K562 (cell line): ENCODE data around the gene DNAL4. TPM values are rescaled to one million over a fixed set of nuclear protein-coding genes. Genes with fewer than 3 reads are reported as not detected.

ENCODE experiments used
- ATAC-seq: fragments of 200-7000 bp; cut with Tn5 transposase; 3 replicates; pipeline ENCODE4 v1.9.1; 2020; ENCODE audit warnings: moderate library complexity
- BruUV-seq: library from RNA; stranded (reverse); fragments of 400-500 nt; replicated peaks from 2 replicates; lab custom pipeline; 2021; lab: Mats Ljungman, UMichigan
- CTCF ChIA-PET: fragments of 300-600 bp; formaldehyde crosslinking; extraction: SDS; loops from one replicate; lab custom pipeline; 2021; ENCODE audit warnings: low intra/inter-chr PET ratio; lab: Yijun Ruan, JAX
- POLR2A ChIA-PET: fragments of 300-600, 350-650 bp; sonication (Branson Sonifier 250); formaldehyde crosslinking; extraction: SDS; loops from one replicate; lab custom pipeline; 2021; ENCODE audit warnings: antibody characterized with exemption, inconsistent platforms; lab: Yijun Ruan, JAX
- DNase-seq, 4 experiments: peaks; one replicate each; pipeline versions ENCODE4 v3.0.0 to v3.0.0-alpha.2; 2011 to 2018; ENCODE audit warnings: low spot score in 3 of 4, mixed read lengths in 3 of 4; ENCODE audit errors: extremely low read depth in 1 of 4
- FAIRE-seq: peaks from 2 replicates; lab custom pipeline; 2011; peaks lifted over from hg19 to GRCh38; lab: Jason Lieb, UNC
- H2AFZ ChIP-seq: 2 replicates; pipeline ENCODE4 v1.6.0; 2011; ENCODE audit warnings: low read depth, low read length, control low read depth, inconsistent platforms
- H3K27ac ChIP-seq: fragments of 200-600 bp; 3 replicates; pipeline ENCODE4 v1.8.0; 2011; ENCODE audit warnings: low read depth, mild to moderate bottlenecking, control low read depth, inconsistent platforms, low read length, moderate library complexity, mixed read lengths; ENCODE audit errors: extremely low read depth
- H3K27me3 ChIP-seq, 2 experiments: fragments of 300-600 bp in 1 of 2; 2 replicates in 1 of 2; 3 replicates in 1 of 2; pipeline versions ENCODE4 v1.6.0 to v1.8.0; 2011; ENCODE audit warnings: inconsistent platforms in 2 of 2, low read length in 2 of 2, mild to moderate bottlenecking in 1 of 2, mixed read lengths in 1 of 2, moderate library complexity in 1 of 2; ENCODE audit not compliant: control insufficient read depth in 2 of 2, insufficient read depth in 2 of 2
- H3K36me3 ChIP-seq: fragments of 300-600 bp; 3 replicates; pipeline ENCODE4 v1.8.0; 2011; ENCODE audit warnings: mild to moderate bottlenecking, low read length, inconsistent platforms; ENCODE audit not compliant: control insufficient read depth, insufficient read depth
- H3K4me1 ChIP-seq, 2 experiments: fragments of 200-600 bp in 1 of 2; replicated peaks in 1 of 2; 2 replicates in 1 of 2; 3 replicates in 1 of 2; pipeline versions ENCODE4 v1.5.1 to v1.8.0; 2011; ENCODE audit warnings: inconsistent platforms in 2 of 2, low read length in 2 of 2, mild to moderate bottlenecking in 1 of 2, mixed read lengths in 1 of 2, moderate library complexity in 1 of 2; ENCODE audit not compliant: control insufficient read depth in 2 of 2, insufficient read depth in 2 of 2
- H3K4me2 ChIP-seq: 2 replicates; pipeline ENCODE4 v1.6.1; 2011; ENCODE audit warnings: low read length, control low read depth, inconsistent platforms, mixed read lengths; ENCODE audit not compliant: insufficient read depth
- H3K4me3 ChIP-seq: fragments of 200-600 bp; sonication (generic), shearing (Covaris generic); 2 replicates; pipeline ENCODE4 v1.5.1; 2016; ENCODE audit warnings: control low read depth, inconsistent platforms
- H3K79me2 ChIP-seq: fragments of 200-600 bp; 3 replicates; pipeline ENCODE4 v1.8.0; 2011; ENCODE audit warnings: low read length, inconsistent platforms; ENCODE audit not compliant: control insufficient read depth, insufficient read depth
- H3K9ac ChIP-seq, 2 experiments: 2 replicates each; pipeline versions ENCODE4 v1.6.0 to v1.6.1; 2011; ENCODE audit warnings: low read depth in 2 of 2, low read length in 2 of 2, control low read depth in 1 of 2, inconsistent platforms in 1 of 2, mild to moderate bottlenecking in 1 of 2, mixed read lengths in 1 of 2; ENCODE audit not compliant: insufficient read depth in 1 of 2
- H3K9me1 ChIP-seq: one replicate; pipeline ENCODE4 v1.6.0; 2011; ENCODE audit warnings: inconsistent platforms, mild to moderate bottlenecking, low read length, moderate library complexity; ENCODE audit not compliant: control insufficient read depth, insufficient read depth
- H3K9me3 ChIP-seq: replicated peaks from 2 replicates; pipeline ENCODE4 v1.5.1; 2011; ENCODE audit warnings: low read depth, low read length, inconsistent platforms; ENCODE audit not compliant: control insufficient read depth, insufficient read depth
- H4K20me1 ChIP-seq: replicated peaks from 2 replicates; pipeline ENCODE4 v1.6.1; 2011; ENCODE audit warnings: low read length, inconsistent platforms, mixed read lengths; ENCODE audit not compliant: control insufficient read depth, insufficient read depth
- WGBS: fragments of 100-300 bp; shearing (Covaris generic); methylation state at CpG from one replicate; pipeline ENCODE4 v1.1.6; 2016; ENCODE audit warnings: low coverage, mixed read lengths; ENCODE audit not compliant: insufficient coverage; ENCODE audit errors: missing lambda C conversion rate; 5-methylcytosine and 5-hydroxymethylcytosine counted together
- in situ Hi-C: fragments of 300-500 bp; cut with MboI; formaldehyde crosslinking; loops from 4 replicates; pipeline ENCODE4 v1.15.0; 2018; ENCODE audit warnings: inconsistent platforms, mixed read lengths
- intact Hi-C: fragments of 100-400 bp; cut with micrococcal nuclease; formaldehyde crosslinking; loops from 2 replicates; pipeline ENCODE4 v1.14.2; 2022
- polyA plus RNA-seq, 8 experiments: library from polyadenylated mRNA; depleted of rRNA in 4 of 8; stranded (reverse) in 5 of 8; unstranded in 3 of 8; fragments of >200 nt; fragmentation: Nextera tagmentation in 2 of 8; fragmentation: Illumina TruSeq in 1 of 8; extraction: Ambion mirVana in 2 of 8; extraction: Trizol in 1 of 8; gene quantifications; 2 replicates each; pipeline versions ENCODE4 v1.2.1 to v1.2.3, GENCODE V29; 2011 to 2014; ENCODE audit warnings: inconsistent platforms in 1 of 8, missing spikeins in 1 of 8
- total RNA-seq, 7 experiments: library from RNA; depleted of rRNA in 6 of 7; stranded (reverse); fragments of >200 nt in 6 of 7; fragmentation: Illumina TruSeq in 2 of 7; extraction: Trizol in 2 of 7; gene quantifications; 2 replicates each; pipeline versions ENCODE4 v1.2.1 to v1.2.3, GENCODE V29; 2011 to 2021; ENCODE audit warnings: low replicate concordance in 1 of 7
- TF ChIP-seq, protein P1 (sequence below): fragments of 200-800 bp; sonication (Bioruptor generic); IDR thresholded peaks from 2 replicates; pipeline ENCODE4 v1.6.1; 2017; ENCODE audit warnings: missing genetic modification characterization, missing compliant biosample characterization
- TF ChIP-seq, protein P2 (sequence below): fragments of 450-650 bp; formaldehyde crosslinking; conservative IDR thresholded peaks from 2 replicates; pipeline ENCODE4 v1.4.0; 2022; ENCODE audit warnings: mild to moderate bottlenecking, missing genetic modification characterization

Gene DNAL4
- total and polyA plus RNA-seq, 9 of the 15 experiments (the other 6 are each of a cell fraction or from before 2014, with no cell fraction given) = 0.20 to 9.4 (median 5.2) TPM

GRCh38 chr22:38830845-38831108 is 36.8 kb upstream of the DNAL4 start:
- no peak for FAIRE-seq
- ATAC-seq = no peak
- in situ Hi-C loops (no loop called here), intact Hi-C loops (no loop called here)
- DNase-seq = no peak
- TF ChIP-seq, protein P1, sequence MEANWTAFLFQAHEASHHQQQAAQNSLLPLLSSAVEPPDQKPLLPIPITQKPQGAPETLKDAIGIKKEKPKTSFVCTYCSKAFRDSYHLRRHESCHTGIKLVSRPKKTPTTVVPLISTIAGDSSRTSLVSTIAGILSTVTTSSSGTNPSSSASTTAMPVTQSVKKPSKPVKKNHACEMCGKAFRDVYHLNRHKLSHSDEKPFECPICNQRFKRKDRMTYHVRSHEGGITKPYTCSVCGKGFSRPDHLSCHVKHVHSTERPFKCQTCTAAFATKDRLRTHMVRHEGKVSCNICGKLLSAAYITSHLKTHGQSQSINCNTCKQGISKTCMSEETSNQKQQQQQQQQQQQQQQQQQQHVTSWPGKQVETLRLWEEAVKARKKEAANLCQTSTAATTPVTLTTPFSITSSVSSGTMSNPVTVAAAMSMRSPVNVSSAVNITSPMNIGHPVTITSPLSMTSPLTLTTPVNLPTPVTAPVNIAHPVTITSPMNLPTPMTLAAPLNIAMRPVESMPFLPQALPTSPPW (CRISPR knock-in tag) = no peak
- TF ChIP-seq, protein P2, sequence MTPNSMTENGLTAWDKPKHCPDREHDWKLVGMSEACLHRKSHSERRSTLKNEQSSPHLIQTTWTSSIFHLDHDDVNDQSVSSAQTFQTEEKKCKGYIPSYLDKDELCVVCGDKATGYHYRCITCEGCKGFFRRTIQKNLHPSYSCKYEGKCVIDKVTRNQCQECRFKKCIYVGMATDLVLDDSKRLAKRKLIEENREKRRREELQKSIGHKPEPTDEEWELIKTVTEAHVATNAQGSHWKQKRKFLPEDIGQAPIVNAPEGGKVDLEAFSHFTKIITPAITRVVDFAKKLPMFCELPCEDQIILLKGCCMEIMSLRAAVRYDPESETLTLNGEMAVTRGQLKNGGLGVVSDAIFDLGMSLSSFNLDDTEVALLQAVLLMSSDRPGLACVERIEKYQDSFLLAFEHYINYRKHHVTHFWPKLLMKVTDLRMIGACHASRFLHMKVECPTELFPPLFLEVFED (CRISPR knock-in tag) = no peak
- Histone ChIP-seq H3K79me2 (no peaks in the 10 kb centered on the region), H3K4me2 (no peak overlapping the region), H3K27me3 (no peaks in the 10 kb centered on the region), H3K9me3 (no peaks in the 10 kb centered on the region), H3K4me3 (no peak overlapping the region), H3K4me1 (peaks cover 0 to 8% of the 10 kb centered on the region in 2 experiments; a peak in 2 of 5 replicates), H3K27ac (no peak overlapping the region), H3K9ac (no peak overlapping the region), H3K36me3 (no peaks in the 10 kb centered on the region), H2AFZ (no peak overlapping the region), H4K20me1 (no peaks in the 10 kb centered on the region), H3K9me1 (no peaks in the 10 kb centered on the region)
- BruUV-seq = no TSS peak
- POLR2A ChIA-PET = no interaction called here
- CTCF ChIA-PET = no interaction called here
- WGBS = 16% methylated on average over 6 of the region's 7 CpGs
